ENCODE measurements around the gene C7orf57.

C7orf57 gene

GRCh38 chr7:48108959-48109847 is 73.9 kb downstream of the C7orf57 start:
- ChIA-PET POLR2A (no interaction called here), CTCF (interaction anchor here (0.7 to 1.6 kb wide), 6 partner anchors 11 to 164 kb away, joined by 3 to 16 read pairs (median 4); partner anchors contain the start of gene SUN3)
- TF ChIP-seq L3MBTL2 (conservative IDR thresholded peaks at IDR 0.05) (no peak), SP1 (IDR thresholded peaks at IDR 0.05) (no peak), CTBP1 (IDR thresholded peaks at IDR 0.05; ENCODE audit: borderline replicate concordance) (no peak), BHLHE40 (IDR thresholded peaks at IDR 0.05; ENCODE audit: borderline replicate concordance) (no peak), HDGF (IDR thresholded peaks at IDR 0.05; ENCODE audit: borderline replicate concordance) (no peak)
- DNase-seq (ENCODE audit: extremely low spot score), result no peak

GRCh38 chr7:48109848-48110663 is 74.7 kb downstream of the C7orf57 start:
- TF ChIP-seq L3MBTL2 (conservative IDR thresholded peaks at IDR 0.05) (no peak), LEF1 (IDR thresholded peaks at IDR 0.05; ENCODE audit: borderline replicate concordance) (no peak), CTBP1 (IDR thresholded peaks at IDR 0.05; ENCODE audit: borderline replicate concordance) (no peak), ELF4 (IDR thresholded peaks at IDR 0.05) (no peak), NFRKB (IDR thresholded peaks at IDR 0.05) (no peak), PKNOX1 (IDR thresholded peaks at IDR 0.05) (no peak), FOXK2 (IDR thresholded peaks at IDR 0.05) (no peak), ARNT (IDR thresholded peaks at IDR 0.05) (no peak), TARDBP (IDR thresholded peaks at IDR 0.05) (no peak)
- CTCF ChIA-PET, result interaction anchor here (0.7 to 1.7 kb wide), 8 partner anchors 10 to 165 kb away, joined by 3 to 16 read pairs (median 3); partner anchors contain the start of gene SUN3
- DNase-seq (ENCODE audit: extremely low spot score), result peak; percentile 69
- POLR2A ChIA-PET, result no interaction called here

DNA sequence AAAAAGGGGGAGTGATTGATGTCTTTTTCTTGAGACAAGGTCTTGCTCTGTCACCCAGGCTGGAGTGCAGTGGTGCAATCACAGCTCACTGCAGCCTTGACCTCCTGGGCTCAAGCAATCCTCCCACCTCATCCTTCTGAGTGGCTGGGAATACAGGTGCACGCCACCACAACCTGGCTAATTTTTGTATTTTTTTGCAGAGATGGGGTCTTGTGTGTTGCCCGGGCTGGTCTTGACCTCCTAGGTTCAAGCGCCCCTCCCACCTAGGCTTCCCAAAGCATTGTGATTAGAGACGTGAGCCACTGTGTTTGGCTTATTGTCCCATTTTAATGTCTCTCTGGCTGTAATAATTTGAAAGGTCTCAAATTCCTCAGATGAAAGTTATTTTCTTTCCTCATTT is 75.5 kb downstream of the C7orf57 start:
- CTCF ChIA-PET, result interaction anchor here (0.7 to 1.7 kb wide), 7 partner anchors 15 to 166 kb away, joined by 3 to 16 read pairs (median 3); no protein-coding TSS in a partner anchor
- POLR2A ChIA-PET, result no interaction called here
- no peak for DNase-seq (ENCODE audit: extremely low spot score)
- no peak for TF ChIP-seq NFRKB (IDR thresholded peaks at IDR 0.05)
- TF ChIP-seq SUZ12 (IDR thresholded peaks at IDR 0.05), result no peak
- no peak for TF ChIP-seq ARNT (IDR thresholded peaks at IDR 0.05)
- TF ChIP-seq LEF1 (IDR thresholded peaks at IDR 0.05; ENCODE audit: borderline replicate concordance), result no peak
- TF ChIP-seq FOXM1 (IDR thresholded peaks at IDR 0.05; ENCODE audit: borderline replicate concordance), result no peak
- TF ChIP-seq HDGF (IDR thresholded peaks at IDR 0.05; ENCODE audit: borderline replicate concordance), result no peak
- TF ChIP-seq ZNF384 (IDR thresholded peaks at IDR 0.05), result no peak
- TF ChIP-seq SP1 (IDR thresholded peaks at IDR 0.05), result no peak
- no peak for TF ChIP-seq TARDBP (IDR thresholded peaks at IDR 0.05)
- TF ChIP-seq FOXK2 (IDR thresholded peaks at IDR 0.05), result no peak
- TF ChIP-seq L3MBTL2 (conservative IDR thresholded peaks at IDR 0.05), result no peak
- TF ChIP-seq CTBP1 (IDR thresholded peaks at IDR 0.05; ENCODE audit: borderline replicate concordance), result no peak

All from HEK293T (cell line).